NOMO-1 treated with dmso at 0.1 percent for 144 hours (cell line): ENCODE results near the gene DNMT3B.

Experiments
- DNase-seq: peaks from one replicate; lab custom pipeline; 2025; ENCODE audit not compliant: unreplicated experiment; lab: John Stamatoyannopoulos, UW

The DNMT3B gene

GRCh38 chr20:32820698-32821377 is 58.7 kb downstream of the DNMT3B start:
- DNase-seq = no peak

- no peak for DNase-seq
Observed at GRCh38 chr20:32822225-32822624, 60.0 kb downstream of the DNMT3B start.

GRCh38 chr20:32823078-32823477 is 60.9 kb downstream of the DNMT3B start:
- DNase-seq = no peak

- DNase-seq = no peak
Observed at GRCh38 chr20:32823737-32824588, 61.8 kb downstream of the DNMT3B start.

GRCh38 chr20:32828029-32828680 is 66.0 kb downstream of the DNMT3B start:
- no peak for DNase-seq

GRCh38 chr20:32829311-32830005 is 67.3 kb downstream of the DNMT3B start:
- DNase-seq = no peak

- DNase-seq = peak; percentile 84
Observed at GRCh38 chr20:32830437-32830836, 68.3 kb downstream of the DNMT3B start.

- DNase-seq = no peak
Observed at GRCh38 chr20:32831982-32832381, 69.8 kb downstream of the DNMT3B start.

GRCh38 chr20:32832664-32833063 is 70.5 kb downstream of the DNMT3B start:
- DNase-seq = no peak

- no peak for DNase-seq
Observed at GRCh38 chr20:32834972-32835371, 72.8 kb downstream of the DNMT3B start.

GRCh38 chr20:32837157-32837556 is 75.0 kb downstream of the DNMT3B start:
- DNase-seq = no peak

GRCh38 chr20:32839227-32839981 is 77.2 kb downstream of the DNMT3B start:
- DNase-seq = no peak

- no peak for DNase-seq
Observed at GRCh38 chr20:32839982-32840285, 77.7 kb downstream of the DNMT3B start.

GRCh38 chr20:32841174-32841573 is 79.0 kb downstream of the DNMT3B start:
- no peak for DNase-seq

GRCh38 chr20:32841632-32842031 is 79.4 kb downstream of the DNMT3B start:
- no peak for DNase-seq

- no peak for DNase-seq
Observed at GRCh38 chr20:32842688-32843524, 80.7 kb downstream of the DNMT3B start.

GRCh38 chr20:32845786-32846185 is 83.6 kb downstream of the DNMT3B start:
- DNase-seq = no peak

GRCh38 chr20:32846852-32847251 is 84.7 kb downstream of the DNMT3B start:
- no peak for DNase-seq

- DNase-seq = no peak
Observed at GRCh38 chr20:32847964-32848363, 85.8 kb downstream of the DNMT3B start.

GRCh38 chr20:32848846-32849245 is 86.7 kb downstream of the DNMT3B start:
- DNase-seq = no peak
